Stimulated activated CD4-positive, alpha-beta T cell treated with anti-CD3 and anti-CD28 coated beads, Interleukin-4, amount 100 ng/mL, for 48 hours (primary cell): Measurements from ENCODE around the gene CIAO2B.

Experiments used
- DNase-seq, 2 donors: peaks; one replicate each; pipeline ENCODE4 v3.0.0-alpha.2; 2020; ENCODE audit warnings: low read depth in 2 of 2

Gene CIAO2B

DNA sequence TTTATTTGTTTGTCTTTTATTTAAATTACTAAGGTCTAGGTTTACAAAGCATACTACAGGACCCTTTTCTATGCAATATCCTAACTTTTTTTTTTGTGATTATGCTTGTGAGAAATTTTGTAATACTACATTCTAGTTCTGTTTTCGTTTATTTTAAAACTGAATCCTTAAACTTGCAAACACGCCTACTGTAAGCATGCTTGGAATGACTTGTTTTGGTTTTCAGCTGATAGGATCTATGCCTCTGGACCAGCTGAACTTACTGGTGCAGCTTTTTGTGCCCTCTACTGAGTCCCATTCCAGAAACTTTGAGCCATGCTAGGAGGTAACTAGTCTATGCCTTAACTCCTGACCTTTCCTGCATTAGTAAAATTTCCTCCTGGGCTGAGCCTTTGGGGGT, 47.9 kb downstream of the CIAO2B start:
- no peak for DNase-seq

GRCh38 chr16:66885491-66885890, 48.7 kb downstream of the CIAO2B start:
- no peak for DNase-seq

- DNase-seq, result no peak
Observed at GRCh38 chr16:66882702-66883101, 51.5 kb downstream of the CIAO2B start.
